ENCODE data around the gene JAM2. TPM values are rescaled to one million over a fixed set of nuclear protein-coding genes. Genes with fewer than 3 reads are reported as not detected.

The JAM2 gene
- total RNA-seq, 2 donors from 2014 or later = 0.48 to 1.7 TPM

- DNase-seq = no peak
- Mint-ChIP-seq H3K4me1 (peaks cover 29% of the 10 kb centered on the region), H3K27me3 (ENCODE audit: insufficient read depth) (no peaks in the 10 kb centered on the region), H3K4me3 (no peak overlapping the region), H3K36me3 (ENCODE audit: low read depth) (peaks cover 18% of the 10 kb centered on the region), H3K27ac (no peak overlapping the region), H3K9me3 (no peaks in the 10 kb centered on the region)
- H3K9me3 ChIP-seq (ENCODE audit: control insufficient read depth, low read length) = no peaks in the 10 kb centered on the region
- 86 to 93% methylated on average over 2 to 5 of the region's 5 CpGs for WGBS, 2 experiments (ENCODE audit: insufficient coverage in 1 of 2, insufficient read length in 1 of 2)
- H3K27me3 ChIP-seq (ENCODE audit: control insufficient read depth, insufficient read depth, low read length, poor library complexity, severe bottlenecking) = no peaks in the 10 kb centered on the region
- no peak overlapping the region for H3K27ac ChIP-seq (ENCODE audit: low read depth, low read length)
- no peak overlapping the region for H3K9ac ChIP-seq (ENCODE audit: extremely low read depth, low read length, poor library complexity, severe bottlenecking)
- H3K4me1 ChIP-seq (ENCODE audit: control insufficient read depth, insufficient read depth, low read length) = peaks cover 8% of the 10 kb centered on the region
- no peak overlapping the region for H3K4me3 ChIP-seq (ENCODE audit: low read length)
- TF ChIP-seq, protein P1, sequence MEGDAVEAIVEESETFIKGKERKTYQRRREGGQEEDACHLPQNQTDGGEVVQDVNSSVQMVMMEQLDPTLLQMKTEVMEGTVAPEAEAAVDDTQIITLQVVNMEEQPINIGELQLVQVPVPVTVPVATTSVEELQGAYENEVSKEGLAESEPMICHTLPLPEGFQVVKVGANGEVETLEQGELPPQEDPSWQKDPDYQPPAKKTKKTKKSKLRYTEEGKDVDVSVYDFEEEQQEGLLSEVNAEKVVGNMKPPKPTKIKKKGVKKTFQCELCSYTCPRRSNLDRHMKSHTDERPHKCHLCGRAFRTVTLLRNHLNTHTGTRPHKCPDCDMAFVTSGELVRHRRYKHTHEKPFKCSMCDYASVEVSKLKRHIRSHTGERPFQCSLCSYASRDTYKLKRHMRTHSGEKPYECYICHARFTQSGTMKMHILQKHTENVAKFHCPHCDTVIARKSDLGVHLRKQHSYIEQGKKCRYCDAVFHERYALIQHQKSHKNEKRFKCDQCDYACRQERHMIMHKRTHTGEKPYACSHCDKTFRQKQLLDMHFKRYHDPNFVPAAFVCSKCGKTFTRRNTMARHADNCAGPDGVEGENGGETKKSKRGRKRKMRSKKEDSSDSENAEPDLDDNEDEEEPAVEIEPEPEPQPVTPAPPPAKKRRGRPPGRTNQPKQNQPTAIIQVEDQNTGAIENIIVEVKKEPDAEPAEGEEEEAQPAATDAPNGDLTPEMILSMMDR (conservative IDR thresholded peaks at IDR 0.05) = no peak
- peaks cover 17% of the 10 kb centered on the region for H3K36me3 ChIP-seq (ENCODE audit: control insufficient read depth, insufficient read depth, low read length)
Observed at GRCh38 chr21:25717491-25718147, 78.6 kb downstream of the JAM2 start.

DNA sequence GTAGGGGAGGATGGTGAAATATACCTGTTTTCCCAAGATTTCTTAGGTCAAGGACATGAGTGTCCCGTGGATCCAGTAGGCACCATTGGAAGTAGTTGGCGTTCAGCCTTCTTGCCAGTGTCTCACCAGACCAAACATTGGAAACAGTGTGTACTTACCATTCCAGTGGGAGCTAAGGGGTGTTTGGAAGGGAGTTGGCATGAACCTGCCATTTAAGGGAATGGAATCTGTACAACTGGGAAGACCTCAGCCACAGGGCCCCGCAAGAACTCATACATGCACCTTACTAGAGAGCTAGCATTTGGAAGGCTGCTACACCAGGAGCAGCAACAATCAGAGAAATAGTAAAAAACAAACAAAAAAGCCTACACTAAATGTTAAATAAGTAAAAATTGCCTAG, 82.9 kb downstream of the JAM2 start:
- H3K36me3 Mint-ChIP-seq (ENCODE audit: low read depth) = peaks cover 56% of the 10 kb centered on the region
- no peak overlapping the region for H3K27ac Mint-ChIP-seq
- peaks cover 20% of the 10 kb centered on the region for H3K4me1 Mint-ChIP-seq
- Histone ChIP-seq H3K36me3 (ENCODE audit: control insufficient read depth, insufficient read depth, low read length) (peaks cover 54% of the 10 kb centered on the region), H3K27me3 (ENCODE audit: control insufficient read depth, insufficient read depth, low read length, poor library complexity, severe bottlenecking) (no peaks in the 10 kb centered on the region), H3K9me3 (ENCODE audit: control insufficient read depth, low read length) (no peaks in the 10 kb centered on the region), H3K27ac (ENCODE audit: low read depth, low read length) (no peak overlapping the region), H3K4me1 (ENCODE audit: control insufficient read depth, insufficient read depth, low read length) (peaks cover under 1% of the 10 kb centered on the region), H3K9ac (ENCODE audit: extremely low read depth, low read length, poor library complexity, severe bottlenecking) (no peak overlapping the region), H3K4me3 (ENCODE audit: low read length) (no peak overlapping the region)
- H3K9me3 Mint-ChIP-seq = no peaks in the 10 kb centered on the region
- no peak overlapping the region for H3K4me3 Mint-ChIP-seq
- TF ChIP-seq, protein P1 (conservative IDR thresholded peaks at IDR 0.05) = no peak
- WGBS, 2 experiments (ENCODE audit: insufficient coverage in 1 of 2, insufficient read length in 1 of 2) = 93 to 95% methylated on average over 3 of the region's 3 CpGs
- no peak for DNase-seq
- no peaks in the 10 kb centered on the region for H3K27me3 Mint-ChIP-seq (ENCODE audit: insufficient read depth)

DNA sequence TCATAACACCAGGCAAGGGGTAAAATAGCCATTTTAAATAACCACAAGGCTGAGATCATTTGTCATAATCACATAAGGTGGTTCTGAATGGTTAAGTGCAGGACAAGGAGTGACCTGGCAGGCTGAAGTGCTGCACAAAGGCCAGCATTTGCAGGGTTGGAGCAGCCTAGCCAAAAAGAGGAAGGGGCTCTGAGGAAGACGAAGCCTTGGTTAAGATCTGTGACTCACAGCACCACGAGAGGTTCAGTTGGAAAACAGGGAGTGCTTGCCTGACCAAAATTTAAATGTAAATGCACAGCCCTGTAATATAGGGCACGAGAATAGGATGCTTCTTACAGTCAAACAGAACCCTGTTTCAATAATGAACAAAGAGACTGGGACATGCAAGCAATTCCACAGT, 83.6 kb downstream of the JAM2 start:
- H3K27ac ChIP-seq (ENCODE audit: low read depth, low read length) = peak overlapping the region; percentile 14
- no peaks in the 10 kb centered on the region for H3K27me3 Mint-ChIP-seq (ENCODE audit: insufficient read depth)
- no peak overlapping the region for H3K27ac Mint-ChIP-seq
- H3K4me3 ChIP-seq (ENCODE audit: low read length) = no peak overlapping the region
- no peaks in the 10 kb centered on the region for H3K9me3 Mint-ChIP-seq
- TF ChIP-seq, protein P1 (conservative IDR thresholded peaks at IDR 0.05) = no peak
- no peaks in the 10 kb centered on the region for H3K27me3 ChIP-seq (ENCODE audit: control insufficient read depth, insufficient read depth, low read length, poor library complexity, severe bottlenecking)
- no peak overlapping the region for H3K9ac ChIP-seq (ENCODE audit: extremely low read depth, low read length, poor library complexity, severe bottlenecking)
- H3K9me3 ChIP-seq (ENCODE audit: control insufficient read depth, low read length) = no peaks in the 10 kb centered on the region
- no peaks in the 10 kb centered on the region for H3K4me1 ChIP-seq (ENCODE audit: control insufficient read depth, insufficient read depth, low read length)
- peaks cover 59% of the 10 kb centered on the region for H3K36me3 Mint-ChIP-seq (ENCODE audit: low read depth)
- peaks cover 60% of the 10 kb centered on the region for H3K36me3 ChIP-seq (ENCODE audit: control insufficient read depth, insufficient read depth, low read length)
- H3K4me3 Mint-ChIP-seq = no peak overlapping the region
- WGBS, 2 experiments (ENCODE audit: insufficient coverage in 1 of 2, insufficient read length in 1 of 2) = 93 to 94% methylated on average over 3 of the region's 3 CpGs
- DNase-seq = no peak
- peaks cover 14% of the 10 kb centered on the region for H3K4me1 Mint-ChIP-seq

Measured in endodermal cell (in vitro differentiated cells).